HL-60 (cell line): Measurements from ENCODE around the gene MTHFD1L.

Source experiments
- DNase-seq, 2 experiments: peaks; one replicate each; pipeline ENCODE4 v3.0.0-alpha.2; 2010 to 2020; ENCODE audit warnings: low read depth in 1 of 2, low spot score in 1 of 2
- H3K27ac ChIP-seq: fragments of 250-450 bp; sonication (Bioruptor Pico); replicated peaks from 2 replicates; pipeline ENCODE4 v1.5.1; 2020; ENCODE audit warnings: mild to moderate bottlenecking, moderate library complexity
- H3K27me3 ChIP-seq: fragments of 250-450 bp; sonication (Bioruptor Pico); 2 replicates; pipeline ENCODE4 v1.5.1; 2021; ENCODE audit warnings: mild to moderate bottlenecking, moderate library complexity; ENCODE audit not compliant: insufficient read depth, poor library complexity, severe bottlenecking
- H3K4me3 ChIP-seq: replicated peaks from 2 replicates; pipeline ENCODE4 v1.5.1; 2011; ENCODE audit warnings: mild to moderate bottlenecking, control low read depth, low read length; ENCODE audit not compliant: insufficient read depth
- GABPA ChIP-seq: IDR thresholded peaks from 2 replicates; pipeline ENCODE4 v1.6.1; 2012; ENCODE audit warnings: low read depth
- POLR2AphosphoS5 ChIP-seq: IDR thresholded peaks from 2 replicates; pipeline ENCODE4 v1.6.1; 2012; ENCODE audit warnings: low read depth
- REST ChIP-seq: IDR thresholded peaks from 2 replicates; pipeline ENCODE4 v1.6.1; 2012; ENCODE audit warnings: low read depth; ENCODE audit not compliant: insufficient replicate concordance
- SPI1 ChIP-seq: IDR thresholded peaks from 2 replicates; pipeline ENCODE4 v1.6.1; 2012; ENCODE audit warnings: low read depth, mild to moderate bottlenecking, borderline replicate concordance
- TF ChIP-seq, protein P1 (sequence below): IDR thresholded peaks from one replicate; pipeline ENCODE4 v1.5.1; 2011; ENCODE audit warnings: low read length, control low read depth, inconsistent platforms; ENCODE audit not compliant: insufficient read depth

MTHFD1L gene

DNA sequence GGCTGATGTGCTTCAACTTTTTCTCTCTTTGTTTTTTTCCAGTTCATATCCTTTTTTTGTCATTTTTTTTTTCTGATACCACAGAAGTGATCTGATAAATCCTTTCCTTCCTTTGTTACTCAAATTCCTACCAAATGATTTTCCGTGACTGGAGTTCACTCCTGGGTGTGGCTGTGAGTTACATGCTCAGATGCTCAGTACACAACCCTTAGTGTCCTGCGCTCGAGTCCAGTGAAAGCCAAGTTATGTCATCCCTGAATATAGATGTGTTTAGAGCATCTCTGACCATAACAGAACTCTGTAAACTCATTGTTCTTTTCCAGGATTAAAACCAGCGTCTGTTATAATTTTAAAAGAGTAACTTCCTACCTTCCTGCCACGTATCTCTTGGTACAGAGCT lies 227.1 kb downstream of the MTHFD1L start:
- no peak for DNase-seq
- Histone ChIP-seq H3K27me3 (no peaks in the 10 kb centered on the region), H3K27ac (no peak overlapping the region), H3K4me3 (no peak overlapping the region)
- TF ChIP-seq, protein P1, sequence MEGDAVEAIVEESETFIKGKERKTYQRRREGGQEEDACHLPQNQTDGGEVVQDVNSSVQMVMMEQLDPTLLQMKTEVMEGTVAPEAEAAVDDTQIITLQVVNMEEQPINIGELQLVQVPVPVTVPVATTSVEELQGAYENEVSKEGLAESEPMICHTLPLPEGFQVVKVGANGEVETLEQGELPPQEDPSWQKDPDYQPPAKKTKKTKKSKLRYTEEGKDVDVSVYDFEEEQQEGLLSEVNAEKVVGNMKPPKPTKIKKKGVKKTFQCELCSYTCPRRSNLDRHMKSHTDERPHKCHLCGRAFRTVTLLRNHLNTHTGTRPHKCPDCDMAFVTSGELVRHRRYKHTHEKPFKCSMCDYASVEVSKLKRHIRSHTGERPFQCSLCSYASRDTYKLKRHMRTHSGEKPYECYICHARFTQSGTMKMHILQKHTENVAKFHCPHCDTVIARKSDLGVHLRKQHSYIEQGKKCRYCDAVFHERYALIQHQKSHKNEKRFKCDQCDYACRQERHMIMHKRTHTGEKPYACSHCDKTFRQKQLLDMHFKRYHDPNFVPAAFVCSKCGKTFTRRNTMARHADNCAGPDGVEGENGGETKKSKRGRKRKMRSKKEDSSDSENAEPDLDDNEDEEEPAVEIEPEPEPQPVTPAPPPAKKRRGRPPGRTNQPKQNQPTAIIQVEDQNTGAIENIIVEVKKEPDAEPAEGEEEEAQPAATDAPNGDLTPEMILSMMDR, result no peak
- TF ChIP-seq SPI1 (no peak), POLR2AphosphoS5 (no peak), GABPA (no peak), REST (no peak)

GRCh38 chr6:151093706-151094105 lies 228.2 kb downstream of the MTHFD1L start:
- no peak for DNase-seq
- Histone ChIP-seq H3K4me3 (no peak overlapping the region), H3K27ac (no peak overlapping the region), H3K27me3 (no peaks in the 10 kb centered on the region)
- TF ChIP-seq POLR2AphosphoS5 (no peak), REST (no peak), SPI1 (no peak)
- TF ChIP-seq, protein P1, result no peak

GRCh38 chr6:151095538-151096254 lies 230.2 kb downstream of the MTHFD1L start:
- no peaks in the 10 kb centered on the region for H3K27me3 ChIP-seq
- no peak for DNase-seq
- TF ChIP-seq SPI1 (no peak), POLR2AphosphoS5 (no peak), REST (no peak), GABPA (no peak)
- TF ChIP-seq, protein P1, result no peak
- H3K4me3 ChIP-seq, result no peak overlapping the region
- no peak overlapping the region for H3K27ac ChIP-seq
